ENCODE measurements around the gene LILRB2.

DNA sequence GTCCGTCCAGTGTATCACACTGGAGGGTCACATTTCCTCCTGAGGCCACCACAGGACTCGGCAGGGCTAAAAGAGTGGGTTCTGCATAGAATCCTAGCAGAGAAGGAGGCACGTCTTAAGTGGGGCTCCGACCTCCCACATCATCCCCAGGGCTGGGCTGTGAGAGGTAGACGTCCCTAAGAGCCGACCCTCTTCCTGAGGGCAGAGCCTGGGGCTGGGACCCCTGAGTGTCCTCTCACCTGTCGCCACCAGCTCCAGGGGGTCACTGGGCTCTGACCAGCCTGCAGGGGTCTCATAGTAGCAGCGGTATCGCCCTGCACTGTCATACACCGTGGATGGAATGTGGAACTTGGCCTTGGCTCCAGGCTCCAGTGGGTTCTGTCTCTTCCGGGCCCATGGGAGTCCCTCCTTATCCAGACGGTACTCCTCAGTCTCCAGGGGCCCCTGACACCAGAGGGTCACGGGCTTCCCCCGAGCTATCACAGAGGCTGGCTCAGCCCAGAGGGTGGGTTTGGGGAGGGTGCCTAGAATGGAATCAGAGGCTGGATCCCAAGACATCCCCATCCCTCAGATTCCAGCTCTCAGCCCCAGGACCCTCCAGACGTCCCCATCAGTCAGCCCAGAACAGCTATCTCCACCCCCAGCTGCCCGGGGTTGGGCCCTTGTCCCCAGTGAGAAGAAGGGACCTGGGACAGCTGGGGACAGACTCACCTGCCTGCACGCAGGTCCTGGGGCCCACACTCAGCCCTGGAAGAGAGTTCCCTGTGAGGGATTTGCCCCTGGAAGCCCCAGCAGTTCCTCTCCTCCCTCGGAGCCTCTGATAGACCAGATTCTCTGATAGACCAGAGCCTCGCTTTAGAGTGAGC lies 24.4 kb downstream of the LILRB2 start:
- no peak for TF ChIP-seq EZH2 (IDR thresholded peaks at IDR 0.05)
- TF ChIP-seq POLR2AphosphoS5 (IDR thresholded peaks at IDR 0.05; ENCODE audit: borderline replicate concordance, low read depth, low read length) = no peak
- TF ChIP-seq FOXP2 (optimal IDR thresholded peaks at IDR 0.05; ENCODE audit: control extremely low read depth, extremely low read length, insufficient read depth) = no peak

Measured in SK-N-MC (cell line).